ENCODE results near the gene NKD1. TPM values are rescaled to one million over a fixed set of nuclear protein-coding genes. Genes with fewer than 3 reads are reported as not detected.

Gene NKD1
- total and polyA plus RNA-seq, 2 of the 8 experiments (the other 6 are each of a cell fraction or from before 2014, with no cell fraction given), result 0.70 to 4.5 TPM

DNA sequence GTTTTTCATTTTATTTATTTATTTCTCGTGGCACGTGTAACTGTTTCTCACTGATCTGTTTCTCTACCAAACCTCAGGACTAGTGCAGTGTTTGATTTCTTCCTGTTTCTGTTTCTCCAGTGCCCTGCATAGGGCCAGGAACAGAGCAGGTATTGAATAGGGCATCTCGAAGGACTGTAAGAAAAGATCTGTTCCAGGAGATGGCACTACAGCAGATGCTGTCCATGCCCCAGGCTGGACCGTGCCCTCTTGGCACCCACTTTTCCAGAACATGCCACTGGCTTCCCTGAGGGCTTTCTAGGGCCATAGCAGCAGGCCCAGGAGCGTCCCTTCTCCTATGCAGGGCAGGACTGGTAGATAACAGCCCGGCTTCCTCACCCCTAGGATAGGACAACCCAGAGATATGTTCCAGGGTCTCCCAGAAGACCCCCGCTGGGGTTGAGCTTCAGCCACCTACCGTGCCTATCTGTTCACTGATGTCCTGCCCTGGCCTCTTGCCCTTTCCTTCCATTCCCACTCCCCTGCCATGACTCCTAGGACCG lies 128.6 kb downstream of the NKD1 start:
- DNase-seq (ENCODE audit: low read depth in 1 of 2, low spot score in 2 of 2) (no peak), FAIRE-seq (no peak)
- Histone ChIP-seq H3K79me1 (ENCODE audit: low read depth, low read length) (no peaks in the 10 kb centered on the region), H3K27me3 (replicated peaks in 1 of 4; ENCODE audit: control insufficient read depth in 3 of 4, extremely low read depth in 1 of 4, insufficient read depth in 3 of 4, low read length in 3 of 4) (no peaks in the 10 kb centered on the region), H4K91ac (replicated peaks; ENCODE audit: insufficient read length, low read length) (no peak overlapping the region), H3K36me3 (ENCODE audit: control insufficient read depth in 2 of 4, insufficient read depth in 4 of 4, low read length in 3 of 4) (no peaks in the 10 kb centered on the region), H3K56ac (replicated peaks; ENCODE audit: insufficient read length, low read depth, low read length) (no peak overlapping the region), H2BK15ac (ENCODE audit: low read length) (no peak overlapping the region), H3K18ac (ENCODE audit: extremely low read depth, low read length) (no peak overlapping the region), H2BK120ac (replicated peaks; ENCODE audit: low read depth, low read length) (no peak overlapping the region), H3K23me2 (ENCODE audit: low read depth, low read length) (no peaks in the 10 kb centered on the region; the same call in 1 of the 2 replicates), H2BK12ac (ENCODE audit: low read depth, low read length) (no peak overlapping the region), H3K27ac (ENCODE audit: low read depth, low read length) (no peak overlapping the region), H3K4me2 (ENCODE audit: insufficient read depth in 1 of 2, low read depth in 2 of 2, low read length in 2 of 2) (no peak overlapping the region), H3K9ac (replicated peaks in 1 of 4; ENCODE audit: extremely low read depth in 1 of 4, low read depth in 3 of 4, low read length in 3 of 4) (no peak overlapping the region), H2BK20ac (ENCODE audit: low read length) (no peak overlapping the region), H4K20me1 (replicated peaks in 1 of 2; ENCODE audit: control insufficient read depth in 1 of 2, insufficient read depth in 2 of 2, low read length in 2 of 2) (no peaks in the 10 kb centered on the region), H2BK5ac (ENCODE audit: low read depth, low read length) (no peak overlapping the region), H3K9me3 (ENCODE audit: insufficient read depth in 2 of 2, low read depth in 1 of 2, low read length in 1 of 2) (peaks cover 10 to 19% of the 10 kb centered on the region in 2 experiments), H3K79me2 (ENCODE audit: control insufficient read depth in 1 of 2, insufficient read depth in 2 of 2, low read length in 2 of 2) (no peaks in the 10 kb centered on the region), H3K4me3 (ENCODE audit: extremely low read depth in 1 of 4, insufficient read depth in 2 of 4, low read depth in 3 of 4, low read length in 4 of 4) (no peak overlapping the region), H3K23ac (ENCODE audit: insufficient read length) (no peak overlapping the region), H4K5ac (ENCODE audit: insufficient read length, low read depth, low read length) (no peak overlapping the region), H2AK5ac (ENCODE audit: low read depth, low read length) (no peak overlapping the region), H2AFZ (ENCODE audit: low read length) (no peak overlapping the region), H3K14ac (ENCODE audit: insufficient read length) (no peak overlapping the region), H4K8ac (ENCODE audit: extremely low read depth, insufficient read depth, low read length) (no peak overlapping the region), H3K4ac (replicated peaks; ENCODE audit: insufficient read length, low read depth, low read length) (no peak overlapping the region), H3K4me1 (replicated peaks in 1 of 4; ENCODE audit: control insufficient read depth in 3 of 4, insufficient read depth in 4 of 4, low read length in 3 of 4) (no peaks in the 10 kb centered on the region)
- ChIA-PET POLR2A (ENCODE audit: partially characterized antibody) (no interaction called here), CTCF (ENCODE audit: partially characterized antibody) (interaction anchor here (0.6 to 21.1 kb wide), 21 partner anchors 10 to 399 kb away, joined by 3 to 279 read pairs (median 4); no protein-coding TSS in a partner anchor)
- 85% methylated on average over 8 of the region's 9 CpGs; no CpG with 5 or more reads in 1 of the 2 experiments for WGBS, 2 experiments (ENCODE audit: extremely low coverage in 1 of 2, insufficient coverage in 1 of 2, insufficient read length in 1 of 2, insufficient replicate concordance in 2 of 2, low coverage in 1 of 2, low lambda C conversion rate in 2 of 2, missing lambda C conversion rate in 1 of 2)
- TF ChIP-seq SRF (IDR thresholded peaks at IDR 0.05; ENCODE audit: low read depth, low read length), result no peak
- no peak for TF ChIP-seq ATF2 (IDR thresholded peaks at IDR 0.05; ENCODE audit: low read length)
- TF ChIP-seq SIRT6 (IDR thresholded peaks at IDR 0.05; ENCODE audit: low read length), result no peak
- no peak for TF ChIP-seq TCF12 (IDR thresholded peaks at IDR 0.05; ENCODE audit: low read depth, low read length)
- TF ChIP-seq, protein P1, sequence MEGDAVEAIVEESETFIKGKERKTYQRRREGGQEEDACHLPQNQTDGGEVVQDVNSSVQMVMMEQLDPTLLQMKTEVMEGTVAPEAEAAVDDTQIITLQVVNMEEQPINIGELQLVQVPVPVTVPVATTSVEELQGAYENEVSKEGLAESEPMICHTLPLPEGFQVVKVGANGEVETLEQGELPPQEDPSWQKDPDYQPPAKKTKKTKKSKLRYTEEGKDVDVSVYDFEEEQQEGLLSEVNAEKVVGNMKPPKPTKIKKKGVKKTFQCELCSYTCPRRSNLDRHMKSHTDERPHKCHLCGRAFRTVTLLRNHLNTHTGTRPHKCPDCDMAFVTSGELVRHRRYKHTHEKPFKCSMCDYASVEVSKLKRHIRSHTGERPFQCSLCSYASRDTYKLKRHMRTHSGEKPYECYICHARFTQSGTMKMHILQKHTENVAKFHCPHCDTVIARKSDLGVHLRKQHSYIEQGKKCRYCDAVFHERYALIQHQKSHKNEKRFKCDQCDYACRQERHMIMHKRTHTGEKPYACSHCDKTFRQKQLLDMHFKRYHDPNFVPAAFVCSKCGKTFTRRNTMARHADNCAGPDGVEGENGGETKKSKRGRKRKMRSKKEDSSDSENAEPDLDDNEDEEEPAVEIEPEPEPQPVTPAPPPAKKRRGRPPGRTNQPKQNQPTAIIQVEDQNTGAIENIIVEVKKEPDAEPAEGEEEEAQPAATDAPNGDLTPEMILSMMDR (IDR thresholded peaks at IDR 0.05; ENCODE audit: control extremely low read depth in 1 of 3, insufficient read depth in 1 of 3, low read depth in 1 of 3, low read length in 3 of 3), result no peak
- TF ChIP-seq SUZ12 (IDR thresholded peaks at IDR 0.05; ENCODE audit: low read length), result no peak
- no peak for TF ChIP-seq FOSL1 (IDR thresholded peaks at IDR 0.05; ENCODE audit: insufficient read depth, low read depth, low read length)
- no peak for TF ChIP-seq KDM1A (IDR thresholded peaks at IDR 0.05; ENCODE audit: borderline replicate concordance, low read length)
- no peak for TF ChIP-seq RFX5 (IDR thresholded peaks at IDR 0.05; ENCODE audit: borderline replicate concordance, low read depth, low read length)
- TF ChIP-seq POLR2AphosphoS5 (IDR thresholded peaks at IDR 0.05; ENCODE audit: low read depth, low read length), result no peak

Data from H1 (cell line).